ENCODE measurements around the gene ZMIZ1. TPM values are rescaled to one million over a fixed set of nuclear protein-coding genes. Genes with fewer than 3 reads are reported as not detected.

ZMIZ1 gene
- total and polyA plus RNA-seq, 7 experiments from 2014 or later = 1.8 to 57.2 (median 14.2) TPM

DNA sequence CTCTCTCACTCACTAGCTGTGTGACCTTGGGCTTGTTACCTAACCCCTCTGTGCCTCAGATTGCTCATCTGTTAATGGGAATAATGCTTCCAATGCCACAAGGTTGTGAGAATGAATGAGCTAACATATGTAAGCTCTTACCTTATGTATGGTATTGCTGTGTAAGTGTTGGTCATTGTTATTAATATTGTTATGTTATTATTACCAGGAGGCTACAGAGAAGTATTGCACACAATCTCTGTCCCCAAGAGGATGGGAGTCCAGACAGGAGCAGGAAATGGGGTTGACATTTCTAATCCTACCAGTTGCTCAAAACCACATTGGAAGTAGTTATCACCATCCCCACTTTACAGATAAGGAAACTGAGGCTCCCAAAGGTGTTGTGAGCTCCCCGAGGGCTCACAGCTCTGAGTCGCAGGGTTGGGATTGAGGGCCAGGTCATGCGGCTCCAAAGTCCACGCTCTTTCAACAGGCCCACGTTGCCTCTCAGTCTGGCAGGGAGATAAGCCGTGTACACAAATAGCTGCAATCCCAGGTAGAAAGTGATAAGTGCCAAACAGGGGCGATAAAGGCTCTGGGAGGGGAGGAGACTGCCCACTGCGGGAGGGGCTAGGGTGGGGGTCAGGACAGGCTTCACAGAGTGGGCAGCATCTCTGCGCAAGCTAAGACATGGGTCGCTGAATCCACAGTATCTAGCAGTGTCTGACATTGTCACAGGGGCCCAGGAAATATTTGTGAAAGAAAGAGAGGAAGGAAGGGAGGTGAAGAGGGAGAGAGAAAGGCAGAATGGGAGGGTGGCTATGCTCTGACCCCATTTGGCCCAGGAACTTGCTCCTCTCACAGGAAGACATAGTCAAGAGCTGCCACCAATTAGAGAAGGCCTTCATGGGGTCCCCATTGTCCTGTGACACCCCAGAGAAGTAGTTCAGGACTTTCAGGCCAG, 9.6 kb upstream of the ZMIZ1 start:
- peaks cover 0 to 2% (median 0%) of the 10 kb centered on the region in 5 donors for H3K36me3 Mint-ChIP-seq
- ATAC-seq (no peak), DNase-seq (no peak)
- POLR2A ChIA-PET = interaction anchor here (0.6 kb wide), 1 partner anchor 11 kb away, joined by 3 read pairs; no protein-coding TSS in a partner anchor
- Histone ChIP-seq H3K36me3 (ENCODE audit: control insufficient read depth in 2 of 3, insufficient read depth in 3 of 3, low read length in 3 of 3) (no peaks in the 10 kb centered on the region), H3K27me3 (ENCODE audit: control insufficient read depth in 2 of 2, insufficient read depth in 2 of 2, low read length in 2 of 2) (no peaks in the 10 kb centered on the region), H3K4me3 (ENCODE audit: low read length) (no peak overlapping the region), H3K4me1 (ENCODE audit: control insufficient read depth in 2 of 2, insufficient read depth in 2 of 2, low read length in 2 of 2) (peaks cover 4 to 18% of the 10 kb centered on the region in 2 donors), H3K9me3 (ENCODE audit: control insufficient read depth in 2 of 3, low read length in 3 of 3) (no peaks in the 10 kb centered on the region), H3K27ac (ENCODE audit: low read depth, low read length) (no peak overlapping the region)
- no peak overlapping the region for H3K4me3 Mint-ChIP-seq
- peaks cover 0 to 17% (median 0%) of the 10 kb centered on the region in 5 donors for H3K27me3 Mint-ChIP-seq
- H3K27ac Mint-ChIP-seq = peak overlapping the region in 4 of 9 donors; percentile 9 to 38 (median 23)
- intact Hi-C loops (cut with micrococcal nuclease) = no loop called here
- CTCF ChIA-PET = no interaction called here
- no peaks in the 10 kb centered on the region for H3K9me3 Mint-ChIP-seq
- H3K4me1 Mint-ChIP-seq = peaks cover 14 to 24% (median 18%) of the 10 kb centered on the region in 7 donors

DNA sequence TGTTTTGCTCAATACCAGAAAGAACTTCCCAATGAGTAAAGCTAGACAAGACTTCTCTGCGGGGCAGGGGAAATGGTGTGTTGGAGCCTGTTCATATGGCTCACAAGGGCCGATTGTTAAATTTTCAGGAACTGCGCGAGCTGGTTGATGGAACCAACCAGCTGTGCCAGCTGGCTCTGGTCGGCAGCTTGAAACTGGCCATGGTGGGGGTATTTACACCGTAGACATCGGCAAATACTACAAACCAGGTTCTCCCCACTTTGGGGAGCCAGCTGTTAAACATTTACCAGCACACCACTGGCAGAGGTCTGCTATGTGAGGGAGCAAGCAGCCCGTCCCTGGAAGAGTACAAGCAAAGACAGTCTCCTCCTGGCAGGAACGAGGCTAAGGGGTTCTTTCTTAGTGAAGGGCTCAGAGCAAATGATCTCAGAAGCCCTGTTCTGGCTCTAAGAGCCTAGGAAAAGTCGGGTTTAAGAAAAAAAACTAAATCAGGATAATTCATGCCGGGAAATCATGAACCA, 8.8 kb upstream of the ZMIZ1 start:
- Histone ChIP-seq H3K27me3 (ENCODE audit: control insufficient read depth in 2 of 2, insufficient read depth in 2 of 2, low read length in 2 of 2) (no peaks in the 10 kb centered on the region), H3K9me3 (ENCODE audit: control insufficient read depth in 2 of 3, low read length in 3 of 3) (no peaks in the 10 kb centered on the region), H3K4me3 (ENCODE audit: low read length) (no peak overlapping the region), H3K27ac (ENCODE audit: low read depth, low read length) (no peak overlapping the region), H3K36me3 (ENCODE audit: control insufficient read depth in 2 of 3, insufficient read depth in 3 of 3, low read length in 3 of 3) (no peaks in the 10 kb centered on the region), H3K4me1 (ENCODE audit: control insufficient read depth in 2 of 2, insufficient read depth in 2 of 2, low read length in 2 of 2) (peaks cover 4 to 17% of the 10 kb centered on the region in 2 donors)
- ChIA-PET CTCF (no interaction called here), POLR2A (interaction anchor here (2.3 kb wide), 1 partner anchor 11 kb away, joined by 5 read pairs; no protein-coding TSS in a partner anchor)
- H3K9me3 Mint-ChIP-seq = no peaks in the 10 kb centered on the region
- intact Hi-C loops (cut with micrococcal nuclease) = loop anchor here (10.0 kb wide), 3 partner anchors 265 to 1125 kb away; partner anchors contain the start of gene ZCCHC24 (in 1 of the 2)
- H3K27ac Mint-ChIP-seq = peak overlapping the region in 2 of 9 donors; percentile 9 to 31
- ATAC-seq (no peak), DNase-seq (no peak)
- peaks cover 19 to 28% (median 25%) of the 10 kb centered on the region in 7 donors for H3K4me1 Mint-ChIP-seq
- peaks cover 0 to 2% (median 0%) of the 10 kb centered on the region in 5 donors for H3K36me3 Mint-ChIP-seq
- H3K27me3 Mint-ChIP-seq = peaks cover 0 to 17% (median 0%) of the 10 kb centered on the region in 5 donors
- no peak overlapping the region for H3K4me3 Mint-ChIP-seq

DNA sequence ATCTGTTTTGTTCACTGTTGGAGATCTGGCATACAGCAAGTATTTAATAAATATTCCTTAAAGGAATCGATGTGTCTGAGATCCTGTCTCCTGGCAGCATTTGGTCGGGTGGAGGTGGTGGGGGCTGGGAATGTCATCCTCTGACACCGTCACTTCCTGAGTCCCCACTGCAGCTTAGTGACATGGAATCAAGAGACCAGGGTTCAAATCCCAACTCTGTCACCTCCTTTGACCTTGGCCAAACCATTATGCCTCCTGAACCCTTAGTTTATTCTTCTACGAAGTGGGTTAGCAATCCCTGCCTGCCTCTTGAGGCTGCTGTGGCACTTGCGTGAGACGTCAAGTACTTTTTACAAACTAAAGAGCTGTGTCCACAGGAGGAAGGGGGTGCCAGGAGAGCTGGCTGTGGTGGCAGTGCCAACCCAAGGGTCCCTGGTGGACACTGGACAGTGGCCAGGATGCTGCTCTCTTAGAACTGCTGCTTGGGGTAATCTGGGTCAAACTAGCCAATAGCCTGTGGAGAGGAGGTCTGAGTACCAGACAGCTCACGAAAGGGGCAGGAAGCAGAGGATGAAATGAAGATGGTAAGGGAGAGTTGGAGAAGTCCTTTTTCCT, 8.0 kb upstream of the ZMIZ1 start:
- H3K27ac ChIP-seq (ENCODE audit: low read depth, low read length) = no peak overlapping the region
- Mint-ChIP-seq H3K4me3 (no peak overlapping the region), H3K27me3 (peaks cover 0 to 17% (median 0%) of the 10 kb centered on the region in 5 donors), H3K36me3 (peaks cover 0 to 2% (median 0%) of the 10 kb centered on the region in 5 donors), H3K9me3 (no peaks in the 10 kb centered on the region), H3K27ac (peak overlapping the region in 1 of 9 donors; percentile 25), H3K4me1 (peaks cover 23 to 36% (median 33%) of the 10 kb centered on the region in 7 donors)
- ATAC-seq = no peak
- CTCF ChIA-PET = no interaction called here
- no peaks in the 10 kb centered on the region for H3K9me3 ChIP-seq (ENCODE audit: control insufficient read depth in 2 of 3, low read length in 3 of 3)
- no peak overlapping the region for H3K4me3 ChIP-seq (ENCODE audit: low read length)
- intact Hi-C loops (cut with micrococcal nuclease) = loop anchor here (10.0 kb wide), 3 partner anchors 264 to 1124 kb away; partner anchors contain the start of gene ZCCHC24 (in 1 of the 2)
- POLR2A ChIA-PET = interaction anchor here (2.3 kb wide), 1 partner anchor 12 kb away, joined by 5 read pairs; no protein-coding TSS in a partner anchor
- no peaks in the 10 kb centered on the region for H3K36me3 ChIP-seq (ENCODE audit: control insufficient read depth in 2 of 3, insufficient read depth in 3 of 3, low read length in 3 of 3)
- no peaks in the 10 kb centered on the region for H3K27me3 ChIP-seq (ENCODE audit: control insufficient read depth in 2 of 2, insufficient read depth in 2 of 2, low read length in 2 of 2)
- peaks cover 4 to 17% of the 10 kb centered on the region in 2 donors for H3K4me1 ChIP-seq (ENCODE audit: control insufficient read depth in 2 of 2, insufficient read depth in 2 of 2, low read length in 2 of 2)
- DNase-seq = no peak

DNA sequence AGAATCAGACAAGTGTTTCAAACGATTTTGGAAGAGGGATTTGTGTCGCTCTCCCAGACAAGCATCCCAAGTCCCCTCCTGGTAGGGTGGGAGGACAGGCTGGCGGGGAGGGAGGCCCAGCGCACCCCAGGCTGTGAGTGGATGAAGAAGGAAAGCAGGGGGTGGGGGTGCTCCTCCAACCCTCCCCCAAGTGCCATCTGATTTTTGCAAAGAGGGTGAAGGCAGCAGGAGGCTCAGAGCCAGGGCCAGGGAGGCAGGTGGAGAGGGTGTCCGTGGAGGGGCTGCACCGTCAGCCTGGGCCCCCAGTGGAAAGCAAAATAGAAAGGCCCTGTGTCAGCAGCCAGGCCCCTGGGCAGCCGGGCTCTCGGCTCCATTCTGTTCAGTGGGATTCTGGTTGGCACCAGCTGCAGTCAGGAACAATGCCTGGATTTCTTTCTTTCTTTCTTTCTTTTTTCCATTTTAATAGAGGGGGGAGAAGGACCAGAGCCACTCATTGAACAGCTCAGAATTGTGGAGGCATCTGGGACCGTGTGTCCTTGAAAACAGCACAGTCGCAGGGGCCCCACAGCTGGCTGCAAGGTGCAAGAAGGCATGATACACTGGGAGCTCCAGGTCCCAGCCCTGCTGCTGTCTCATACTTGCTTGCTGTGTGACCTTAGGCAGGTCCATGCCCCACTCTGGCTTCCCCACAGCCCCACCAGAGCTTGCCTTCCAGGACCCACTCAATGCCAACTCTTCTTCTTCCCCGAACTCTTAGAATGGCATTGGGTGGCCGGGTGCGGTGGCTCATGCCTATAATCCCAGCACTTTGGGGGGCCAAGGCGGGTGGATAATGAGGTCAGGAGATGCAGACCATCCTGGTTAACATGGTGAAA, 7.1 kb upstream of the ZMIZ1 start:
- ChIA-PET CTCF (no interaction called here), POLR2A (interaction anchor here (2.3 kb wide), 1 partner anchor 13 kb away, joined by 5 read pairs; no protein-coding TSS in a partner anchor)
- no peak overlapping the region for H3K4me3 ChIP-seq (ENCODE audit: low read length)
- H3K27me3 ChIP-seq (ENCODE audit: control insufficient read depth in 2 of 2, insufficient read depth in 2 of 2, low read length in 2 of 2) = no peaks in the 10 kb centered on the region
- ATAC-seq = no peak
- Mint-ChIP-seq H3K4me3 (peak overlapping the region in 1 of 10 donors; percentile 21), H3K27me3 (peaks cover 0 to 17% (median 0%) of the 10 kb centered on the region in 5 donors), H3K9me3 (no peaks in the 10 kb centered on the region), H3K4me1 (peaks cover 24 to 43% (median 38%) of the 10 kb centered on the region in 7 donors), H3K27ac (peak overlapping the region in 1 of 9 donors; percentile 25), H3K36me3 (peaks cover 0 to 2% (median 0%) of the 10 kb centered on the region in 5 donors)
- no peak for DNase-seq
- intact Hi-C loops (cut with micrococcal nuclease) = loop anchor here (10.0 kb wide), 3 partner anchors 263 to 1123 kb away; partner anchors contain the start of gene ZCCHC24 (in 1 of the 2)
- no peak overlapping the region for H3K27ac ChIP-seq (ENCODE audit: low read depth, low read length)
- peaks cover 11 to 26% of the 10 kb centered on the region in 2 donors for H3K4me1 ChIP-seq (ENCODE audit: control insufficient read depth in 2 of 2, insufficient read depth in 2 of 2, low read length in 2 of 2)
- H3K9me3 ChIP-seq (ENCODE audit: control insufficient read depth in 2 of 3, low read length in 3 of 3) = no peaks in the 10 kb centered on the region
- H3K36me3 ChIP-seq (ENCODE audit: control insufficient read depth in 2 of 3, insufficient read depth in 3 of 3, low read length in 3 of 3) = no peaks in the 10 kb centered on the region

DNA sequence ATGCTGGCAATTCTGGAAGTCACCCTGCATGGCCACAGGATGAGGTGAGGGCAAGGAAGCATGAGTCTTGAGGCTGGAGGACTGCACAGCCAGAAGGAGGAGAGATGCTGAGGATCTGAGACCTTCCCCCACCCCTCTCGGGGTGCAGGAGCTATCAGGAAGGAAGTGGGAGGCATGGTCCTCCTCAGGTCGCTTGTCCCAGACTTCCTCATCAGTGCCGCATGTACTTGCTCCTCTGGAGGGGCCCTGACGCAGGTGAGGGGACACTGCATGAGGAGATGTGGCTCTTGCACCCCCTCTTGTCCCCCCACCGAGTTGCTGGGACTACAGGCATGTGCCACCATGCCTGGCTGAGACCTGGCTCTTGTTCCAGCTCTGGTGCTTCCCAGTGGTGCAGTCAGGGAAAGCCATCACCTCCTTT, 5.7 kb upstream of the ZMIZ1 start:
- no peak overlapping the region for H3K4me3 ChIP-seq (ENCODE audit: low read length)
- DNase-seq = no peak
- Mint-ChIP-seq H3K27ac (peak overlapping the region in 2 of 9 donors; percentile 4 to 28), H3K9me3 (no peaks in the 10 kb centered on the region), H3K36me3 (peaks cover 0 to 2% (median 0%) of the 10 kb centered on the region in 5 donors), H3K4me1 (peaks cover 24 to 52% (median 43%) of the 10 kb centered on the region in 7 donors), H3K4me3 (peak overlapping the region in 3 of 10 donors; percentile 21 to 39 (median 23)), H3K27me3 (peaks cover 0 to 17% (median 0%) of the 10 kb centered on the region in 5 donors)
- intact Hi-C loops (cut with micrococcal nuclease) = loop anchor here (10.0 kb wide), 3 partner anchors 262 to 1122 kb away; partner anchors contain the start of gene ZCCHC24 (in 1 of the 2)
- ChIA-PET CTCF (no interaction called here), POLR2A (no interaction called here)
- no peaks in the 10 kb centered on the region for H3K9me3 ChIP-seq (ENCODE audit: control insufficient read depth in 2 of 3, low read length in 3 of 3)
- ATAC-seq = no peak
- no peaks in the 10 kb centered on the region for H3K27me3 ChIP-seq (ENCODE audit: control insufficient read depth in 2 of 2, insufficient read depth in 2 of 2, low read length in 2 of 2)
- H3K4me1 ChIP-seq (ENCODE audit: control insufficient read depth in 2 of 2, insufficient read depth in 2 of 2, low read length in 2 of 2) = peaks cover 12 to 28% of the 10 kb centered on the region in 2 donors
- no peaks in the 10 kb centered on the region for H3K36me3 ChIP-seq (ENCODE audit: control insufficient read depth in 2 of 3, insufficient read depth in 3 of 3, low read length in 3 of 3)
- no peak overlapping the region for H3K27ac ChIP-seq (ENCODE audit: low read depth, low read length)
